HG03175 (cell line): ENCODE results near the gene ENO3.
"Not testable (repeated sequence)": the region's sequence is repeated elsewhere in the genome, so short reads cannot be mapped to it uniquely, and the experiment has no call there.

Experiments used
- ATAC-seq: cut with Tn5 transposase; IDR thresholded peaks from one replicate; pipeline ENCODE4 v1.9.1; 2021; ENCODE audit warnings: mild to moderate bottlenecking, moderate library complexity; ENCODE audit not compliant: unreplicated experiment

The ENO3 gene

GRCh38 chr17:4950746-4951204 is at the start of gene ENO3:
Gene ENO3, plus strand, starts transcription at chr17:4951119. Its CDS starts 711 bp downstream, at chr17:4951830.
- ATAC-seq: no peak

- ATAC-seq: no peak
These were observed 49.1 kb upstream of the ENO3 start for GRCh38 chr17:4901648-4902344.

GRCh38 chr17:4902540-4902939 is 48.4 kb upstream of the ENO3 start:
- ATAC-seq: no peak

GRCh38 chr17:4903051-4903818 is 47.7 kb upstream of the ENO3 start, which contains the start of gene CHRNE:
Gene CHRNE, minus strand, starts transcription at chr17:4903098. Its CDS starts 35 bp downstream, at chr17:4903063.
- ATAC-seq: no peak

GRCh38 chr17:4906642-4907041 is 44.3 kb upstream of the ENO3 start:
- ATAC-seq: not testable (repeated sequence)

GRCh38 chr17:4908301-4908700 is 42.6 kb upstream of the ENO3 start:
- no peak for ATAC-seq

- peak; percentile 46 for ATAC-seq
These were observed 42.0 kb upstream of the ENO3 start for GRCh38 chr17:4908711-4909496.

GRCh38 chr17:4913994-4914393 is 36.9 kb upstream of the ENO3 start:
- ATAC-seq: no peak

GRCh38 chr17:4914551-4914950 is 36.4 kb upstream of the ENO3 start:
- ATAC-seq: not testable (repeated sequence)

GRCh38 chr17:4919511-4920047 is 31.3 kb upstream of the ENO3 start:
- ATAC-seq: no peak

- ATAC-seq: no peak
These were observed 30.4 kb upstream of the ENO3 start for GRCh38 chr17:4920351-4921048.

- ATAC-seq: no peak
These were observed 29.6 kb upstream of the ENO3 start for GRCh38 chr17:4921320-4921719.

GRCh38 chr17:4926577-4927335 is 24.2 kb upstream of the ENO3 start:
- ATAC-seq: not testable (repeated sequence)

- no peak for ATAC-seq
These were observed 22.0 kb upstream of the ENO3 start for GRCh38 chr17:4928881-4929280.

- ATAC-seq: no peak
These were observed 19.0 kb upstream of the ENO3 start, which contains the start of gene GP1BA for GRCh38 chr17:4931963-4932362. Gene GP1BA, plus strand, starts transcription at chr17:4932277. Its CDS starts 328 bp downstream, at chr17:4932605.

GRCh38 chr17:4932756-4933155 is 18.2 kb upstream of the ENO3 start:
- no peak for ATAC-seq

GRCh38 chr17:4933646-4934045 is 17.3 kb upstream of the ENO3 start:
- no peak for ATAC-seq

GRCh38 chr17:4934173-4934979 is 16.5 kb upstream of the ENO3 start:
- ATAC-seq: no peak

- ATAC-seq: no peak
These were observed 15.3 kb upstream of the ENO3 start for GRCh38 chr17:4935650-4936049.
